ENCODE results near the gene ERCC4. TPM values are rescaled to one million over a fixed set of nuclear protein-coding genes. Genes with fewer than 3 reads are reported as not detected.

The ERCC4 gene
- total RNA-seq, 6 experiments from 2014 or later, result 14.6 to 18.8 (median 15.8) TPM

GRCh38 chr16:13944816-13945215 lies 24.9 kb downstream of the ERCC4 start:
- Mint-ChIP-seq H3K4me1 (ENCODE audit: low read depth) (peaks cover 9% of the 10 kb centered on the region), H3K27ac (no peak overlapping the region), H3K27me3 (ENCODE audit: insufficient read depth) (no peaks in the 10 kb centered on the region), H3K4me3 (no peak overlapping the region), H3K9me3 (no peaks in the 10 kb centered on the region), H3K36me3 (ENCODE audit: low read depth) (peaks cover 43% of the 10 kb centered on the region)
- DNase-seq, result no peak
- TF ChIP-seq, protein P1, sequence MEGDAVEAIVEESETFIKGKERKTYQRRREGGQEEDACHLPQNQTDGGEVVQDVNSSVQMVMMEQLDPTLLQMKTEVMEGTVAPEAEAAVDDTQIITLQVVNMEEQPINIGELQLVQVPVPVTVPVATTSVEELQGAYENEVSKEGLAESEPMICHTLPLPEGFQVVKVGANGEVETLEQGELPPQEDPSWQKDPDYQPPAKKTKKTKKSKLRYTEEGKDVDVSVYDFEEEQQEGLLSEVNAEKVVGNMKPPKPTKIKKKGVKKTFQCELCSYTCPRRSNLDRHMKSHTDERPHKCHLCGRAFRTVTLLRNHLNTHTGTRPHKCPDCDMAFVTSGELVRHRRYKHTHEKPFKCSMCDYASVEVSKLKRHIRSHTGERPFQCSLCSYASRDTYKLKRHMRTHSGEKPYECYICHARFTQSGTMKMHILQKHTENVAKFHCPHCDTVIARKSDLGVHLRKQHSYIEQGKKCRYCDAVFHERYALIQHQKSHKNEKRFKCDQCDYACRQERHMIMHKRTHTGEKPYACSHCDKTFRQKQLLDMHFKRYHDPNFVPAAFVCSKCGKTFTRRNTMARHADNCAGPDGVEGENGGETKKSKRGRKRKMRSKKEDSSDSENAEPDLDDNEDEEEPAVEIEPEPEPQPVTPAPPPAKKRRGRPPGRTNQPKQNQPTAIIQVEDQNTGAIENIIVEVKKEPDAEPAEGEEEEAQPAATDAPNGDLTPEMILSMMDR (IDR thresholded peaks at IDR 0.05), result no peak

GRCh38 chr16:13945744-13946485 lies 26.0 kb downstream of the ERCC4 start:
- TF ChIP-seq, protein P1 (IDR thresholded peaks at IDR 0.05), result no peak
- Mint-ChIP-seq H3K27ac (no peak overlapping the region), H3K27me3 (ENCODE audit: insufficient read depth) (no peaks in the 10 kb centered on the region), H3K4me1 (ENCODE audit: low read depth) (0 out of 2 replicates have a peak, but pooled peaks cover 5% of the 10 kb centered on the region), H3K9me3 (no peaks in the 10 kb centered on the region), H3K36me3 (ENCODE audit: low read depth) (peaks cover 40% of the 10 kb centered on the region), H3K4me3 (no peak overlapping the region)
- no peak for DNase-seq

GRCh38 chr16:13948086-13948485 lies 28.1 kb downstream of the ERCC4 start:
- Mint-ChIP-seq H3K4me1 (ENCODE audit: low read depth) (0 out of 2 replicates have a peak, but pooled peaks cover 5% of the 10 kb centered on the region), H3K27ac (no peak overlapping the region), H3K9me3 (no peaks in the 10 kb centered on the region), H3K27me3 (ENCODE audit: insufficient read depth) (no peaks in the 10 kb centered on the region), H3K4me3 (no peak overlapping the region), H3K36me3 (ENCODE audit: low read depth) (peaks cover 38% of the 10 kb centered on the region)
- TF ChIP-seq, protein P1 (IDR thresholded peaks at IDR 0.05), result no peak
- DNase-seq, result no peak

DNA sequence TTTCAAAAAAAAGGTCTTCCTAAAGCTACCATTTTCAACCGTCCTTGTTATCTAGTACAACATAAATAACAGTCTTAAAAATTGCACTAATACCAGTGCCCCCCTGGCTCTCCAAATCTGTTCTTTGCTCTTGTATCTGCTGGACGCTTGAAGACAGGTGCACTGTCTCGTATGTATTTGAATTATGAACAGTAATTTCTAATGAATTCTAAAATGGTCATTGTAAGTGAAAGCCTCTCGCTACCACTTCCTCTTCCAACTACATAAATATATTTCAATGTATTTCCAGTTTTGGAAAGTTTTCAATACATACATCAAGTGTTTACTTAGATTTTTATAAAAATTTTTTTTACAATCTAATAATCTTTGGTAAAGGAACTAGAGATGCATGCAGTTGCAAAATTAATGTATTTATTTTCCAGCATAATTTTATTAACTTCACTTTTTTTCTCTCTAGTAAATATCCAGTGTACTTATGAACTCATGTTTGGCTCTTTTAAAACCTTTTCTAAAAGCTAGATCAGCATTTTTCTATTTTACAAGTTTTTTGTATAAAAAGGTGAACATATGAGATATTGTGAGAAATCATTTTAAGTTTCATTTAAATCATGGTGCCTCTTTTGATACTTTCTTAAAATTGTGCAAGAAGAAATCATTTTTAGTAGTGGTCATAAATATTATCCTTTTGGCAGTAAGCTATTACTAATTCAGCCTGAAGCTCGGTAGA lies 31.0 kb downstream of the ERCC4 start:
- H3K4me3 Mint-ChIP-seq, result no peak overlapping the region
- H3K9me3 Mint-ChIP-seq, result no peaks in the 10 kb centered on the region
- H3K27ac Mint-ChIP-seq, result no peak overlapping the region
- H3K4me1 Mint-ChIP-seq (ENCODE audit: low read depth), result peaks cover 14% of the 10 kb centered on the region
- H3K36me3 Mint-ChIP-seq (ENCODE audit: low read depth), result peaks cover 23% of the 10 kb centered on the region
- H3K27me3 Mint-ChIP-seq (ENCODE audit: insufficient read depth), result no peaks in the 10 kb centered on the region
- DNase-seq, result no peak
- TF ChIP-seq, protein P1 (IDR thresholded peaks at IDR 0.05), result no peak

GRCh38 chr16:13951611-13952010 lies 31.7 kb downstream of the ERCC4 start:
- H3K27me3 Mint-ChIP-seq (ENCODE audit: insufficient read depth), result no peaks in the 10 kb centered on the region
- no peak for DNase-seq
- H3K9me3 Mint-ChIP-seq, result no peaks in the 10 kb centered on the region
- TF ChIP-seq, protein P1 (IDR thresholded peaks at IDR 0.05), result no peak
- H3K27ac Mint-ChIP-seq, result no peak overlapping the region
- H3K36me3 Mint-ChIP-seq (ENCODE audit: low read depth), result peaks cover 17% of the 10 kb centered on the region
- peaks cover 21% of the 10 kb centered on the region for H3K4me1 Mint-ChIP-seq (ENCODE audit: low read depth)
- H3K4me3 Mint-ChIP-seq, result no peak overlapping the region
